ENCODE results near the gene SLC39A11. TPM values are rescaled to one million over a fixed set of nuclear protein-coding genes. Genes with fewer than 3 reads are reported as not detected.
A peak's percentile ranks its signal among the peaks of the same experiment; 100 is the strongest.

Gene SLC39A11
- total and polyA plus RNA-seq, 2 of the 13 experiments (the other 11 are each of a cell fraction or from before 2014, with no cell fraction given), result 17.2 to 31.5 TPM

DNA sequence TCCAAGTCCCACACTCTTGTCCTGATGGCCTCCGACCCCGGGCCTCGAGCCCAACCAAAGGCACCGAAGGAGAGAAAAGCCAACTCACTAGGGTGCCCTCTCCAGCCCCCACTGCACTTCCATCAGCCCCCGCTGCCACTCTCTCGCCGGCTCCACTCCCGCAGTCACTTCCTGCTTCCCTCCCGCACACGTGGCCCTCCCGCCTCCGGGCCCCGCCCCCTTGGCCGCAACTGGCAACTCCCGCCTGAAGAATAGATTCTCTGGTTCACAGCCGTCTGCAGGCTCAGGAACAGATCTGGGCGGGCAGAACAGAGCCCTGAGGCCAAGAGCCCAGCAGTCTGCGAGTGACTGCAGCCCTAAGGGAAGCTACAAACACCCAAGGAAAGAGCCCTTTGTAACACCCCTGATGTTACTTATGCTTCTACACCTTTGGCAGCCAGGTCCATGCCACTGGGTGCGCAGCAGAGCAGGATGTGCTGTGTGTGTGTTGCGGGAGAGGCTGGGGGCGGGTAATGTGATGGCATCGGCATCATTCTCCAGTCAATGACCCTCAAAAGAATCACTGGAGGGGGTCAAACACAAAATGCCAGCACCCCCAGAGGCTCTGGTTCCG is at the start of gene SLC39A11 (continued):
- TF ChIP-seq, protein P1, sequence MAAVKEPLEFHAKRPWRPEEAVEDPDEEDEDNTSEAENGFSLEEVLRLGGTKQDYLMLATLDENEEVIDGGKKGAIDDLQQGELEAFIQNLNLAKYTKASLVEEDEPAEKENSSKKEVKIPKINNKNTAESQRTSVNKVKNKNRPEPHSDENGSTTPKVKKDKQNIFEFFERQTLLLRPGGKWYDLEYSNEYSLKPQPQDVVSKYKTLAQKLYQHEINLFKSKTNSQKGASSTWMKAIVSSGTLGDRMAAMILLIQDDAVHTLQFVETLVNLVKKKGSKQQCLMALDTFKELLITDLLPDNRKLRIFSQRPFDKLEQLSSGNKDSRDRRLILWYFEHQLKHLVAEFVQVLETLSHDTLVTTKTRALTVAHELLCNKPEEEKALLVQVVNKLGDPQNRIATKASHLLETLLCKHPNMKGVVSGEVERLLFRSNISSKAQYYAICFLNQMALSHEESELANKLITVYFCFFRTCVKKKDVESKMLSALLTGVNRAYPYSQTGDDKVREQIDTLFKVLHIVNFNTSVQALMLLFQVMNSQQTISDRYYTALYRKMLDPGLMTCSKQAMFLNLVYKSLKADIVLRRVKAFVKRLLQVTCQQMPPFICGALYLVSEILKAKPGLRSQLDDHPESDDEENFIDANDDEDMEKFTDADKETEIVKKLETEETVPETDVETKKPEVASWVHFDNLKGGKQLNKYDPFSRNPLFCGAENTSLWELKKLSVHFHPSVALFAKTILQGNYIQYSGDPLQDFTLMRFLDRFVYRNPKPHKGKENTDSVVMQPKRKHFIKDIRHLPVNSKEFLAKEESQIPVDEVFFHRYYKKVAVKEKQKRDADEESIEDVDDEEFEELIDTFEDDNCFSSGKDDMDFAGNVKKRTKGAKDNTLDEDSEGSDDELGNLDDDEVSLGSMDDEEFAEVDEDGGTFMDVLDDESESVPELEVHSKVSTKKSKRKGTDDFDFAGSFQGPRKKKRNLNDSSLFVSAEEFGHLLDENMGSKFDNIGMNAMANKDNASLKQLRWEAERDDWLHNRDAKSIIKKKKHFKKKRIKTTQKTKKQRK (IDR thresholded peaks at IDR 0.05; ENCODE audit: low read length), result no peak
- TF ChIP-seq CREB1 (IDR thresholded peaks at IDR 0.05) (peak; percentile 37; the same call in 1 of the 2 replicates), CREB1 (CRISPR knock-in tag; IDR thresholded peaks at IDR 0.05) (peak; percentile 56; the same call in 1 of the 2 replicates), ZNF17 (CRISPR knock-in tag; IDR thresholded peaks at IDR 0.05) (no peak), ZBTB38 (CRISPR knock-in tag; IDR thresholded peaks at IDR 0.05) (peak; percentile 76), KDM6A (CRISPR knock-in tag; IDR thresholded peaks at IDR 0.05; ENCODE audit: low read depth) (0 out of 2 replicates have a peak, but pooled peaks have one; percentile 15), NFKB2 (CRISPR knock-in tag; IDR thresholded peaks at IDR 0.05; ENCODE audit: borderline replicate concordance) (peak; percentile 41; the same call in 1 of the 2 replicates), ZNF564 (CRISPR knock-in tag; IDR thresholded peaks at IDR 0.05) (peak; percentile 43; the same call in 1 of the 2 replicates), ZNF768 (CRISPR knock-in tag; IDR thresholded peaks at IDR 0.05) (0 out of 2 replicates have a peak, but pooled peaks have one; percentile 32), ZNF10 (CRISPR knock-in tag; IDR thresholded peaks at IDR 0.05; ENCODE audit: borderline replicate concordance, low read depth) (no peak), GATAD2A (CRISPR knock-in tag; IDR thresholded peaks at IDR 0.05) (peak; percentile 70), DNMT1 (CRISPR knock-in tag; IDR thresholded peaks at IDR 0.05) (peak; percentile 70; the same call in 1 of the 2 replicates), ZSCAN20 (CRISPR knock-in tag; IDR thresholded peaks at IDR 0.05; ENCODE audit: borderline replicate concordance) (no peak), RXRA (CRISPR knock-in tag; IDR thresholded peaks at IDR 0.05) (peak; percentile 64; the same call in 1 of the 2 replicates), FOXK1 (CRISPR knock-in tag; IDR thresholded peaks at IDR 0.05; ENCODE audit: borderline replicate concordance, low read depth) (peak; percentile 75; the same call in 1 of the 2 replicates), TEAD3 (CRISPR knock-in tag; optimal IDR thresholded peaks at IDR 0.05; ENCODE audit: borderline replicate concordance) (peak; percentile 20), ZNF3 (CRISPR knock-in tag; IDR thresholded peaks at IDR 0.05) (no peak)
- TF ChIP-seq, protein P2, sequence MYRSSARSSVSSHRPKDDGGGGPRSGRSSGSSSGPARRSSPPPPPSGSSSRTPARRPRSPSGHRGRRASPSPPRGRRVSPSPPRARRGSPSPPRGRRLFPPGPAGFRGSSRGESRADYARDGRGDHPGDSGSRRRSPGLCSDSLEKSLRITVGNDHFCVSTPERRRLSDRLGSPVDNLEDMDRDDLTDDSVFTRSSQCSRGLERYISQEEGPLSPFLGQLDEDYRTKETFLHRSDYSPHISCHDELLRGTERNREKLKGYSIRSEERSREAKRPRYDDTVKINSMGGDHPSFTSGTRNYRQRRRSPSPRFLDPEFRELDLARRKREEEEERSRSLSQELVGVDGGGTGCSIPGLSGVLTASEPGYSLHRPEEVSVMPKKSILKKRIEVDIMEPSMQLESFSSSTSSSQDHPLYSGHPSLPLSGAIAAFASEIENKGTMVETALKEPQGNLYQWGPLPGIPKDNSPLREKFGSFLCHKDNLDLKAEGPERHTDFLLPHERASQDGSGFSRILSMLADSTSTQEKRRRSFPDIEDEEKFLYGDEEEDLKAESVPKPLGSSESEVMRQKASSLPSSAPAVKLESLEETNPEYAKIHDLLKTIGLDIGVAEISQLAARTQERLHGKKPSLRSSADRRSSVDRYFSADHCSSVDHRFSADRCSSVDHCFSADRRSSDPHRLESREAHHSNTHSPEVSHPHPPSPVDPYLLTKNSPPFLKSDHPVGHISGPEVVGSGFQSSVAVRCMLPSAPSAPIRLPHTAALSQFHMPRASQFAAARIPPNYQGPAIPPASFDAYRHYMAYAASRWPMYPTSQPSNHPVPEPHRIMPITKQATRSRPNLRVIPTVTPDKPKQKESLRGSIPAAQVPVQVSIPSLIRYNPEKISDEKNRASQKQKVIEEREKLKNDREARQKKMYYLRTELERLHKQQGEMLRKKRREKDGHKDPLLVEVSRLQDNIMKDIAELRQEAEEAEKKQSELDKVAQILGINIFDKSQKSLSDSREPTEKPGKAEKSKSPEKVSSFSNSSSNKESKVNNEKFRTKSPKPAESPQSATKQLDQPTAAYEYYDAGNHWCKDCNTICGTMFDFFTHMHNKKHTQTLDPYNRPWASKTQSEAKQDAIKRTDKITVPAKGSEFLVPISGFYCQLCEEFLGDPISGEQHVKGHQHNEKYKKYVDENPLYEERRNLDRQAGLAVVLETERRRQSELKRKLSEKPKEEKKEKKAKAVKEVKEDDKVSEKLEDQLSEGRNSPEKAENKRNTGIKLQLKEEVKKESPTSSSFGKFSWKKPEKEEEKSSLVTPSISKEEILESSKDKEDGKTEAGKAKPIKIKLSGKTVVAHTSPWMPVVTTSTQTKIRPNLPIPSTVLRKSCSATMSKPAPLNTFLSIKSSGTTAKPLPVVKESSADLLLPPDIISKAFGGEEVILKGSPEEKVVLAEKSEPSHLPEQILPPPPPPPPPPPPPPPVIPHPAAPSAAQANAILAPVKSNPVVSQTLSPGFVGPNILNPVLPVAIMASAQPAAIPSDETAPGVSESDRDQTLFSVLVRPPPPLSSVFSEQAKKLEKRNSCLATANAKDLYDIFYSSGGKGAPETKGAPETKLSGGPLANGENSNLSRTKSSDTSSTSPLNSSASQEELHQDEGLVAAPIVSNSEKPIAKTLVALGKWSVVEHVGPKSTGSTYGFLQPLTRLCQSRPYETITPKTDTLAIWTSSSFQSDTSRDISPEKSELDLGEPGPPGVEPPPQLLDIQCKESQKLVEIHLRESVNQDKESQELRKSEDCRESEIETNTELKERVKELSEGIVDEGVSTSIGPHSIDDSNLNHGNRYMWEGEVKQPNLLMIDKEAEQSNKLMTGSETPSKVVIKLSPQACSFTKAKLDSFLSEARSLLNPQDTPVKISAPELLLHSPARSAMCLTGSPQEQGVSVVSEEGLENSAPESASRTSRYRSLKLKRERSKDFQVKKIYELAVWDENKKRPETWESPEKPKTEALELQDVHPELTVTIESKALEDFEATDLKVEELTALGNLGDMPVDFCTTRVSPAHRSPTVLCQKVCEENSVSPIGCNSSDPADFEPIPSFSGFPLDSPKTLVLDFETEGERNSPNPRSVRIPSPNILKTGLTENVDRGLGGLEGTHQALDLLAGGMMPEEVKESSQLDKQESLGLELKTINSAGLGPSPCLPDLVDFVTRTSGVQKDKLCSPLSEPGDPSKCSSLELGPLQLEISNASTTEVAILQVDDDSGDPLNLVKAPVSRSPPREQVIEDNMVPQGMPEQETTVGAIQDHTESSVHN (CRISPR knock-in tag; IDR thresholded peaks at IDR 0.05), result 0 out of 2 replicates have a peak, but pooled peaks have one; percentile 54
- TF ChIP-seq, protein P3, sequence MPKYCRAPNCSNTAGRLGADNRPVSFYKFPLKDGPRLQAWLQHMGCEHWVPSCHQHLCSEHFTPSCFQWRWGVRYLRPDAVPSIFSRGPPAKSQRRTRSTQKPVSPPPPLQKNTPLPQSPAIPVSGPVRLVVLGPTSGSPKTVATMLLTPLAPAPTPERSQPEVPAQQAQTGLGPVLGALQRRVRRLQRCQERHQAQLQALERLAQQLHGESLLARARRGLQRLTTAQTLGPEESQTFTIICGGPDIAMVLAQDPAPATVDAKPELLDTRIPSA (CRISPR knock-in tag; IDR thresholded peaks at IDR 0.05; ENCODE audit: borderline replicate concordance), result no peak

Data from HepG2 (cell line).